GM23338 (cell line): Measurements from ENCODE around the gene GRHPR. TPM values are rescaled to one million over a fixed set of nuclear protein-coding genes. Genes with fewer than 3 reads are reported as not detected.
A peak's percentile ranks its signal among the peaks of the same experiment; 100 is the strongest.

Experiments
- ATAC-seq: fragments of 200-7000 bp; cut with Tn5 transposase; 3 replicates; pipeline ENCODE4 v1.9.1; 2020
- DNase-seq: peaks from one replicate; pipeline ENCODE4 v3.0.0-alpha.2; 2015; ENCODE audit warnings: low spot score
- H2AFZ ChIP-seq: fragments of 200-600 bp; sonication (generic); 2 replicates; pipeline ENCODE4 v1.8.0; 2016; ENCODE audit warnings: antibody characterized with exemption, mild to moderate bottlenecking, moderate library complexity
- H3F3A ChIP-seq: fragments of 200-600 bp; sonication (generic); replicated peaks from 2 replicates; pipeline ENCODE4 v1.8.0; 2017; ENCODE audit warnings: antibody characterized with exemption, mixed run types, low read depth
- H3K27ac ChIP-seq: fragments of 200-600 bp; sonication (generic); 2 replicates; pipeline ENCODE4 v1.6.1; 2016; ENCODE audit warnings: low read depth
- H3K27me3 ChIP-seq: fragments of 200-600 bp; sonication (generic); 2 replicates; pipeline ENCODE4 v1.8.0; 2016; ENCODE audit warnings: mild to moderate bottlenecking, mixed run types, moderate library complexity; ENCODE audit not compliant: insufficient read depth
- H3K36me3 ChIP-seq: fragments of 200-600 bp; sonication (generic); 2 replicates; pipeline ENCODE4 v1.8.0; 2016; ENCODE audit warnings: mild to moderate bottlenecking; ENCODE audit not compliant: insufficient read depth
- H3K4me1 ChIP-seq: fragments of 200-600 bp; sonication (generic); 2 replicates; pipeline ENCODE4 v1.8.0; 2016; ENCODE audit warnings: mild to moderate bottlenecking, moderate library complexity; ENCODE audit not compliant: insufficient read depth
- H3K4me2 ChIP-seq: fragments of 200-600 bp; sonication (generic); 2 replicates; pipeline ENCODE4 v1.7.1; 2017; ENCODE audit warnings: mixed run types
- H3K4me3 ChIP-seq: fragments of 200-600 bp; sonication (generic); 2 replicates; pipeline ENCODE4 v1.6.1; 2016; ENCODE audit warnings: mixed run types
- H3K79me2 ChIP-seq: fragments of 200-600 bp; sonication (generic); replicated peaks from 2 replicates; pipeline ENCODE4 v1.8.0; 2017; ENCODE audit warnings: mild to moderate bottlenecking; ENCODE audit not compliant: insufficient read depth
- H3K9me2 ChIP-seq: fragments of 200-600 bp; sonication (generic); 2 replicates; pipeline ENCODE4 v1.8.0; 2017; ENCODE audit not compliant: insufficient read depth
- H4K20me1 ChIP-seq: fragments of 200-600 bp; sonication (generic); replicated peaks from 2 replicates; pipeline ENCODE4 v1.8.0; 2017; ENCODE audit warnings: mild to moderate bottlenecking; ENCODE audit not compliant: insufficient read depth
- H3K27ac Mint-ChIP-seq: 2 replicates; pipeline ENCODE4 v1.8.0; 2020; ENCODE audit warnings: inconsistent platforms, mild to moderate bottlenecking, moderate library complexity, mixed read lengths
- H3K27me3 Mint-ChIP-seq: 3 replicates; pipeline ENCODE4 v1.8.0; 2022; ENCODE audit warnings: low read depth, mild to moderate bottlenecking, moderate library complexity, mixed read lengths, inconsistent platforms; ENCODE audit not compliant: insufficient read depth, poor library complexity
- H3K36me3 Mint-ChIP-seq: 3 replicates; pipeline ENCODE4 v1.8.0; 2021; ENCODE audit warnings: low read depth, mild to moderate bottlenecking, inconsistent platforms, moderate library complexity, mixed read lengths
- H3K4me1 Mint-ChIP-seq: 3 replicates; pipeline ENCODE4 v1.8.0; 2020; ENCODE audit warnings: mild to moderate bottlenecking, inconsistent platforms, mixed read lengths
- H3K4me3 Mint-ChIP-seq: 3 replicates; pipeline ENCODE4 v1.8.0; 2021; ENCODE audit warnings: moderate library complexity, mild to moderate bottlenecking, inconsistent platforms, mixed read lengths
- H3K9me3 Mint-ChIP-seq: 3 replicates; pipeline ENCODE4 v1.8.0; 2020; ENCODE audit warnings: moderate library complexity, mild to moderate bottlenecking, inconsistent platforms, mixed read lengths
- CREB1 ChIP-seq: fragments of 250-450 bp; sonication (Bioruptor Pico); IDR thresholded peaks from 2 replicates; pipeline ENCODE4 v1.5.0; 2020; ENCODE audit warnings: low read depth, mild to moderate bottlenecking, moderate library complexity
- ETS1 ChIP-seq: IDR thresholded peaks from 2 replicates; pipeline ENCODE4 v1.6.1; 2016; ENCODE audit warnings: antibody characterized with exemption
- EZH2 ChIP-seq: fragments of 200-600 bp; sonication (generic); IDR thresholded peaks from one replicate; pipeline ENCODE4 v1.8.0; 2017; ENCODE audit warnings: antibody characterized with exemption, mild to moderate bottlenecking, low read depth; ENCODE audit not compliant: unreplicated experiment
- EZH2phosphoT487 ChIP-seq: fragments of 200-600 bp; sonication (generic); IDR thresholded peaks from one replicate; pipeline ENCODE4 v1.8.1; 2018; ENCODE audit warnings: antibody characterized with exemption; ENCODE audit not compliant: unreplicated experiment
- JUNB ChIP-seq: IDR thresholded peaks from one replicate; pipeline ENCODE4 v1.6.1; 2016; ENCODE audit warnings: antibody characterized with exemption; ENCODE audit not compliant: unreplicated experiment
- NANOG ChIP-seq: IDR thresholded peaks from 2 replicates; pipeline ENCODE4 v1.6.1; 2016; ENCODE audit warnings: antibody characterized with exemption, borderline replicate concordance
- STAT1 ChIP-seq: IDR thresholded peaks from one replicate; pipeline ENCODE4 v1.6.1; 2016; ENCODE audit warnings: antibody characterized with exemption; ENCODE audit not compliant: unreplicated experiment
- ZNF114 ChIP-seq: fragments of 250-450 bp; sonication (Bioruptor Pico); IDR thresholded peaks from 2 replicates; pipeline ENCODE4 v1.5.0; 2020; ENCODE audit warnings: mild to moderate bottlenecking, moderate library complexity
- ZNF331 ChIP-seq: fragments of 250-450 bp; sonication (Bioruptor Pico); IDR thresholded peaks from 2 replicates; pipeline ENCODE4 v1.5.0; 2020; ENCODE audit warnings: low read depth, mild to moderate bottlenecking, moderate library complexity
- polyA plus RNA-seq: library from polyadenylated mRNA; unstranded; fragments of >200 nt; fragmentation: Nextera tagmentation; extraction: Ambion mirVana; gene quantifications from 2 replicates; pipeline ENCODE4 v1.2.1, GENCODE V29; 2016
- total RNA-seq: library from RNA; depleted of rRNA; stranded (reverse); fragments of >200 nt; shearing (Covaris generic); gene quantifications from 2 replicates; pipeline ENCODE4 v1.2.3, GENCODE V29; 2014
- TF ChIP-seq, protein P1 (sequence below): IDR thresholded peaks from one replicate; pipeline ENCODE4 v1.6.1; 2018; ENCODE audit warnings: antibody characterized with exemption; ENCODE audit not compliant: unreplicated experiment
- TF ChIP-seq, protein P2 (sequence below), 2 experiments: fragments of 200-600 bp in 1 of 2; sonication (generic) in 1 of 2; conservative IDR thresholded peaks; 2 replicates each; pipeline versions ENCODE4 v1.5.1 to v1.6.1; 2016 to 2017; ENCODE audit warnings: antibody characterized with exemption in 2 of 2, low read depth in 2 of 2, mild to moderate bottlenecking in 2 of 2, moderate library complexity in 1 of 2

GRHPR gene
- total and polyA plus RNA-seq, 2 experiments from 2014 or later, result 69.0 to 128 TPM

- TF ChIP-seq, protein P1, sequence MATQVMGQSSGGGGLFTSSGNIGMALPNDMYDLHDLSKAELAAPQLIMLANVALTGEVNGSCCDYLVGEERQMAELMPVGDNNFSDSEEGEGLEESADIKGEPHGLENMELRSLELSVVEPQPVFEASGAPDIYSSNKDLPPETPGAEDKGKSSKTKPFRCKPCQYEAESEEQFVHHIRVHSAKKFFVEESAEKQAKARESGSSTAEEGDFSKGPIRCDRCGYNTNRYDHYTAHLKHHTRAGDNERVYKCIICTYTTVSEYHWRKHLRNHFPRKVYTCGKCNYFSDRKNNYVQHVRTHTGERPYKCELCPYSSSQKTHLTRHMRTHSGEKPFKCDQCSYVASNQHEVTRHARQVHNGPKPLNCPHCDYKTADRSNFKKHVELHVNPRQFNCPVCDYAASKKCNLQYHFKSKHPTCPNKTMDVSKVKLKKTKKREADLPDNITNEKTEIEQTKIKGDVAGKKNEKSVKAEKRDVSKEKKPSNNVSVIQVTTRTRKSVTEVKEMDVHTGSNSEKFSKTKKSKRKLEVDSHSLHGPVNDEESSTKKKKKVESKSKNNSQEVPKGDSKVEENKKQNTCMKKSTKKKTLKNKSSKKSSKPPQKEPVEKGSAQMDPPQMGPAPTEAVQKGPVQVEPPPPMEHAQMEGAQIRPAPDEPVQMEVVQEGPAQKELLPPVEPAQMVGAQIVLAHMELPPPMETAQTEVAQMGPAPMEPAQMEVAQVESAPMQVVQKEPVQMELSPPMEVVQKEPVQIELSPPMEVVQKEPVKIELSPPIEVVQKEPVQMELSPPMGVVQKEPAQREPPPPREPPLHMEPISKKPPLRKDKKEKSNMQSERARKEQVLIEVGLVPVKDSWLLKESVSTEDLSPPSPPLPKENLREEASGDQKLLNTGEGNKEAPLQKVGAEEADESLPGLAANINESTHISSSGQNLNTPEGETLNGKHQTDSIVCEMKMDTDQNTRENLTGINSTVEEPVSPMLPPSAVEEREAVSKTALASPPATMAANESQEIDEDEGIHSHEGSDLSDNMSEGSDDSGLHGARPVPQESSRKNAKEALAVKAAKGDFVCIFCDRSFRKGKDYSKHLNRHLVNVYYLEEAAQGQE, result no peak
- TF ChIP-seq JUNB (no peak), CREB1 (CRISPR knock-in tag) (no peak), STAT1 (no peak), EZH2 (no peak), NANOG (no peak), EZH2phosphoT487 (no peak), ZNF331 (CRISPR knock-in tag) (no peak), ZNF114 (CRISPR knock-in tag) (no peak), ETS1 (no peak)
- TF ChIP-seq, protein P2, sequence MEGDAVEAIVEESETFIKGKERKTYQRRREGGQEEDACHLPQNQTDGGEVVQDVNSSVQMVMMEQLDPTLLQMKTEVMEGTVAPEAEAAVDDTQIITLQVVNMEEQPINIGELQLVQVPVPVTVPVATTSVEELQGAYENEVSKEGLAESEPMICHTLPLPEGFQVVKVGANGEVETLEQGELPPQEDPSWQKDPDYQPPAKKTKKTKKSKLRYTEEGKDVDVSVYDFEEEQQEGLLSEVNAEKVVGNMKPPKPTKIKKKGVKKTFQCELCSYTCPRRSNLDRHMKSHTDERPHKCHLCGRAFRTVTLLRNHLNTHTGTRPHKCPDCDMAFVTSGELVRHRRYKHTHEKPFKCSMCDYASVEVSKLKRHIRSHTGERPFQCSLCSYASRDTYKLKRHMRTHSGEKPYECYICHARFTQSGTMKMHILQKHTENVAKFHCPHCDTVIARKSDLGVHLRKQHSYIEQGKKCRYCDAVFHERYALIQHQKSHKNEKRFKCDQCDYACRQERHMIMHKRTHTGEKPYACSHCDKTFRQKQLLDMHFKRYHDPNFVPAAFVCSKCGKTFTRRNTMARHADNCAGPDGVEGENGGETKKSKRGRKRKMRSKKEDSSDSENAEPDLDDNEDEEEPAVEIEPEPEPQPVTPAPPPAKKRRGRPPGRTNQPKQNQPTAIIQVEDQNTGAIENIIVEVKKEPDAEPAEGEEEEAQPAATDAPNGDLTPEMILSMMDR (conservative IDR thresholded peaks at IDR 0.05; ENCODE audit: low read depth in 2 of 2), result no peak
Observed at GRCh38 chr9:37408933-37409710, 13.4 kb upstream of the GRHPR start (continued).

DNA sequence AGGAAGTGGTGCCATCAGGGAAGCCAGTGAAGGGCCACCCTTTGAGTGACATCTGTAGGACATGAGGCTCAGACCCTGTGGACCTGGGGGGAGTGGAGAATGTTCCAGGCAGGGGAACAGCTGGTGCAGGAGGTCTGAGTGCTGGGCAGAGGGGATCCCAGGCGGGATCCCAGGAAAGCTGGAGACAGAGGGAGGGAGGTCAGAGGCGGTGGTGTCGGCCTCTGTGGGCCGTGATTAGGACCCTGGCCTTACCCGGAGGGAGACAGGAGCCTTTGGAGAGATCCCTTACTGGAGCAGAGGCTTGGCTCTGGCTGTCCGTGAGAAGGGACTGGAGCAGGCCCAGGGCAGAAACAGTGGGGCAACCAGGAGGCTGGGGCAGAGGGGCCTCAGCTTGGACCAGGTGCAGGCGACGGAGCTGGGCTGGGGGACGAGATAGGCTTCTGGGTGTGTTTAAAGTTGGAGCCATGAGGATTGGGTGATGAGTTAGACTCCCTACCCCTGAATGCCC is 12.1 kb upstream of the GRHPR start:
- DNase-seq (no peak), ATAC-seq (no peak)
- H3K4me2 ChIP-seq, result no peak overlapping the region
- Mint-ChIP-seq H3K9me3 (no peaks in the 10 kb centered on the region), H3K27me3 (peaks cover 8% of the 10 kb centered on the region), H3K27ac (no peak overlapping the region), H3K36me3 (no peaks in the 10 kb centered on the region; the same call in 2 of the 3 replicates), H3K4me3 (no peak overlapping the region), H3K4me1 (peaks cover 27% of the 10 kb centered on the region)
- H3K9me2 ChIP-seq, result 0 out of 2 replicates have a peak, but pooled peaks cover 3% of the 10 kb centered on the region
- H4K20me1 ChIP-seq, result no peaks in the 10 kb centered on the region
- no peak overlapping the region for H3K4me3 ChIP-seq
- peaks cover 8% of the 10 kb centered on the region for H3K4me1 ChIP-seq
- peaks cover 4% of the 10 kb centered on the region; the same call in 1 of the 2 replicates for H3F3A ChIP-seq
- no peaks in the 10 kb centered on the region for H3K79me2 ChIP-seq
- H3K36me3 ChIP-seq, result no peaks in the 10 kb centered on the region
- peak overlapping the region; percentile 95 for H2AFZ ChIP-seq
- no peak overlapping the region for H3K27ac ChIP-seq
- H3K27me3 ChIP-seq, result no peaks in the 10 kb centered on the region
- no peak for TF ChIP-seq JUNB
- TF ChIP-seq, protein P2 (conservative IDR thresholded peaks at IDR 0.05; ENCODE audit: low read depth in 2 of 2), result no peak
